Heart left ventricle (tissue), 16 donors: ENCODE results near the gene ZNF473. TPM values are rescaled to one million over a fixed set of nuclear protein-coding genes. Genes with fewer than 3 reads are reported as not detected.
A peak's percentile ranks its signal among the peaks of the same experiment; 100 is the strongest.

Source experiments
- ATAC-seq, 4 donors: fragments of 200-7000 bp; cut with Tn5 transposase; one replicate each; pipeline ENCODE4 v1.9.1; 2020 to 2022; ENCODE audit warnings: moderate library complexity in 4 of 4, mild to moderate bottlenecking in 3 of 4, moderate number of reproducible peaks in 1 of 4
- DNase-seq, 5 donors: peaks; one replicate each; pipeline ENCODE4 v3.0.0-alpha.2; 2020
- H3K27ac ChIP-seq, 12 donors: fragments of 200-600 bp; sonication (generic) in 4 of 12; one replicate each; pipeline versions ENCODE4 v1.5.0 to v1.8.0; 2016 to 2022; ENCODE audit warnings: mild to moderate bottlenecking in 2 of 12
- H3K27me3 ChIP-seq, 9 donors: fragments of 200-600 bp; sonication (generic) in 2 of 9; one replicate each; pipeline versions ENCODE4 v1.5.1 to v1.8.0; 2016 to 2022; ENCODE audit warnings: mild to moderate bottlenecking in 3 of 9
- H3K36me3 ChIP-seq, 9 donors: fragments of 200-600 bp; sonication (generic) in 2 of 9; one replicate each; pipeline versions ENCODE4 v1.5.0 to v1.8.0; 2018 to 2022; ENCODE audit warnings: mild to moderate bottlenecking in 2 of 9
- H3K4me1 ChIP-seq, 12 donors: fragments of 200-600 bp; sonication (generic) in 4 of 12; one replicate each; pipeline versions ENCODE4 v1.5.0 to v1.8.0; 2016 to 2022; ENCODE audit warnings: mild to moderate bottlenecking in 3 of 12
- H3K4me3 ChIP-seq, 12 donors: fragments of 200-600 bp; sonication (generic) in 4 of 12; one replicate each; pipeline versions ENCODE4 v1.5.0 to v1.8.0; 2017 to 2022; ENCODE audit warnings: mild to moderate bottlenecking in 9 of 12, moderate library complexity in 4 of 12
- H3K9me3 ChIP-seq, 12 donors: fragments of 200-600 bp; sonication (generic) in 4 of 12; one replicate each; pipeline versions ENCODE4 v1.5.0 to v1.8.0; 2016 to 2022; ENCODE audit warnings: mild to moderate bottlenecking in 1 of 12
- CTCF ChIP-seq, 12 donors: fragments of 200-600 bp; sonication (generic) in 4 of 12; IDR thresholded peaks; one replicate each; pipeline versions ENCODE4 v1.5.0 to v1.8.0; 2018 to 2022; ENCODE audit warnings: antibody characterized with exemption in 12 of 12, mild to moderate bottlenecking in 5 of 12
- POLR2A ChIP-seq, 2 donors: fragments of 450-650 bp; IDR thresholded peaks; one replicate each; pipeline ENCODE4 v1.6.1; 2017; ENCODE audit warnings: antibody characterized with exemption in 2 of 2, mild to moderate bottlenecking in 2 of 2, moderate library complexity in 2 of 2
- WGBS, 4 donors: extraction: QIAGEN DNeasy Blood & Tissue Kit in 2 of 4; methylation state at CpG; one replicate each; pipeline versions ENCODE4 v1.1.5 to v1.1.7; 2013 to 2018; 5-methylcytosine and 5-hydroxymethylcytosine counted together
- intact Hi-C, 10 donors: fragments of 100-400 bp; cut with DNase I; formaldehyde crosslinking; loops; one replicate each; pipeline versions ENCODE4 v1.11.1 to v1.14.2; 2022
- polyA plus RNA-seq, 2 donors: library from polyadenylated mRNA; stranded (reverse); fragments of 200-250 nt; gene quantifications; one replicate each; pipeline ENCODE4 v1.2.3, GENCODE V29; 2013
- total RNA-seq, 9 donors: library from RNA; depleted of rRNA in 2 of 9; stranded (reverse); fragments of >200 nt in 2 of 9; fragmentation: NEBNext Ultra II Directional in 3 of 9; extraction: Animal tissue kit (Norgen Biotek cat#: 25700) in 3 of 9; gene quantifications; one replicate each; pipeline versions ENCODE4 v1.1.0 to v1.2.4, GENCODE V29; 2016 to 2023
- donor health status: ischemic (EF 13 %, LVEDD 7.1; RV severe dilation, severe dysfunction).
- donor health status: healthy with polysubstance abuse.
- donor health status: DM: no; HTN: yes; CAD: no.
- donor health status: DM: no; HTN: no; CAD: no.
- donor health status: ischemic (EF 25% LVEDD 6.9; RV normal size, moderate dysfunction).
- donor health status: ischemic (EF 25% LVEDD 5.7; RV mildly dilated, moderate dysfunction).
- donor health status: healthy.
- donor health status: DM: yes; HTN: yes; CAD: no.
- donor health status: ischemic (EF 35%, LVEDD 5.7; RV mildly dilated, moderate dysfunction).
- donor health status: nonischemic (EF 11% LVEDD 7.7; RV severe dilation, severe dysfunction).
- donor health status: DM: yes; HTN: yes; CAD: no.
- donor health status: PGD.
- donor health status: ischemic (EF 29% LVEDD 5.4; RV normal size, mild dysfunction).
- donor health status: nonischemic (EF 23%, LVEDD 6.1; RV moderate dilation, normal function).

Gene ZNF473
- total and polyA plus RNA-seq, 11 donors: 1.6 to 6.5 (median 3.4) TPM

GRCh38 chr19:50008532-50008931 lies 17.3 kb upstream of the ZNF473 start:
- TF ChIP-seq CTCF (IDR thresholded peaks at IDR 0.05): peak in 2 of 12 donors; percentile 10 to 11
- TF ChIP-seq POLR2A (IDR thresholded peaks at IDR 0.05): no peak
- peaks cover 0 to 12% (median 6%) of the 10 kb centered on the region in 12 donors for H3K4me1 ChIP-seq
- peaks cover 0 to 98% (median 85%) of the 10 kb centered on the region in 9 donors for H3K36me3 ChIP-seq
- H3K27ac ChIP-seq: no peak overlapping the region
- 46 to 67% (median 54%) methylated on average over 9 to 10 of the region's 10 CpGs for WGBS, 4 donors
- H3K4me3 ChIP-seq: no peak overlapping the region
- DNase-seq (no peak), ATAC-seq (peak in 3 of 4 donors; percentile 27 to 34 (median 28))
- H3K9me3 ChIP-seq: no peaks in the 10 kb centered on the region
- H3K27me3 ChIP-seq: no peaks in the 10 kb centered on the region
- intact Hi-C loops: no loop called here

- peaks cover 9 to 93% (median 83%) of the 10 kb centered on the region in 9 donors for H3K36me3 ChIP-seq
- no peak for DNase-seq
Measured at GRCh38 chr19:50016225-50016807, 9.5 kb upstream of the ZNF473 start.

GRCh38 chr19:50020481-50020880 lies 5.3 kb upstream of the ZNF473 start:
- intact Hi-C loops: loop anchor here in 1 of 10 donors (10.0 kb wide), 1 partner anchor 494 kb away; the partner anchor contains the start of genes ASPDH and JOSD2
- Histone ChIP-seq H3K4me3 (no peak overlapping the region), H3K27ac (no peak overlapping the region), H3K36me3 (peaks cover 4 to 61% (median 48%) of the 10 kb centered on the region in 9 donors), H3K9me3 (no peaks in the 10 kb centered on the region), H3K4me1 (peaks cover 0 to 20% (median 12%) of the 10 kb centered on the region in 12 donors), H3K27me3 (no peaks in the 10 kb centered on the region)
- WGBS, 4 donors: 81 to 90% (median 81%) methylated on average over 6 of the region's 6 CpGs
- TF ChIP-seq POLR2A (IDR thresholded peaks at IDR 0.05) (no peak), CTCF (IDR thresholded peaks at IDR 0.05) (no peak)
- ATAC-seq (no peak), DNase-seq (no peak)

More at GRCh38 chr19:50016225-50016807, 9.5 kb upstream of the ZNF473 start:
- H3K4me3 ChIP-seq: no peak overlapping the region
- WGBS, 4 donors: 78 to 100% (median 96%) methylated on average over 1 of the region's 1 CpG
- TF ChIP-seq CTCF (IDR thresholded peaks at IDR 0.05) (no peak), POLR2A (IDR thresholded peaks at IDR 0.05) (no peak)
- H3K27ac ChIP-seq: no peak overlapping the region
- no peaks in the 10 kb centered on the region for H3K27me3 ChIP-seq
- ATAC-seq: no peak
- intact Hi-C loops: no loop called here
- H3K4me1 ChIP-seq: no peaks in the 10 kb centered on the region
- no peaks in the 10 kb centered on the region for H3K9me3 ChIP-seq

DNA sequence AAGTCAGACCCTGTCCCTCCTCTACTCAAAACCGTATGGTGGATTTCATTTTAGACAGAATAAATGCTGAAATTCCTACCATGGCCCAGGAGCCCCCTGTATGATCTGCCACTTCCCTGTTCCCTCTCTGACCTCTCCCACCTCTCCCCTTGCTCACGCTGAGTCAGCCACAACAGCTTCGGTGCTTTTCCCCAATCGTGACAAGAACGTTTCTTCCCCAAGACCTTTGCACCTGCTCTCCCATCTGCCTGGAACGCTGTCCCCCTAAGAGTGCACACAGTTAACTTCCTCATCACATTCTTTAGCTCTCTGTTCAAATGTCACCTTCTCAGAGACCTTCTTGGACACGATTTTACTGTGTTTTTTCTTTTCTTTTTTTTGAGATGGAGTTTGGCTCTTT lies 3.0 kb upstream of the ZNF473 start:
- WGBS, 4 donors: 81 to 84% (median 82%) methylated on average over 7 of the region's 7 CpGs
- H3K4me3 ChIP-seq: no peak overlapping the region
- no peak overlapping the region for H3K27ac ChIP-seq
- no peaks in the 10 kb centered on the region for H3K9me3 ChIP-seq
- DNase-seq (no peak), ATAC-seq (no peak)
- peaks cover 0 to 38% (median 24%) of the 10 kb centered on the region in 12 donors for H3K4me1 ChIP-seq
- no peak for TF ChIP-seq POLR2A (IDR thresholded peaks at IDR 0.05)
- TF ChIP-seq CTCF (IDR thresholded peaks at IDR 0.05): no peak
- H3K27me3 ChIP-seq: no peaks in the 10 kb centered on the region
- intact Hi-C loops: loop anchor here in 1 of 10 donors (10.0 kb wide), 1 partner anchor 492 kb away; the partner anchor contains the start of genes ASPDH and JOSD2
- peaks cover 0 to 38% (median 25%) of the 10 kb centered on the region in 9 donors for H3K36me3 ChIP-seq
